ENCODE results near the gene PABPN1. TPM values are rescaled to one million over a fixed set of nuclear protein-coding genes. Genes with fewer than 3 reads are reported as not detected.

PABPN1 gene
- total RNA-seq, 2 donors from 2014 or later = 44.8 to 54.9 TPM

DNA sequence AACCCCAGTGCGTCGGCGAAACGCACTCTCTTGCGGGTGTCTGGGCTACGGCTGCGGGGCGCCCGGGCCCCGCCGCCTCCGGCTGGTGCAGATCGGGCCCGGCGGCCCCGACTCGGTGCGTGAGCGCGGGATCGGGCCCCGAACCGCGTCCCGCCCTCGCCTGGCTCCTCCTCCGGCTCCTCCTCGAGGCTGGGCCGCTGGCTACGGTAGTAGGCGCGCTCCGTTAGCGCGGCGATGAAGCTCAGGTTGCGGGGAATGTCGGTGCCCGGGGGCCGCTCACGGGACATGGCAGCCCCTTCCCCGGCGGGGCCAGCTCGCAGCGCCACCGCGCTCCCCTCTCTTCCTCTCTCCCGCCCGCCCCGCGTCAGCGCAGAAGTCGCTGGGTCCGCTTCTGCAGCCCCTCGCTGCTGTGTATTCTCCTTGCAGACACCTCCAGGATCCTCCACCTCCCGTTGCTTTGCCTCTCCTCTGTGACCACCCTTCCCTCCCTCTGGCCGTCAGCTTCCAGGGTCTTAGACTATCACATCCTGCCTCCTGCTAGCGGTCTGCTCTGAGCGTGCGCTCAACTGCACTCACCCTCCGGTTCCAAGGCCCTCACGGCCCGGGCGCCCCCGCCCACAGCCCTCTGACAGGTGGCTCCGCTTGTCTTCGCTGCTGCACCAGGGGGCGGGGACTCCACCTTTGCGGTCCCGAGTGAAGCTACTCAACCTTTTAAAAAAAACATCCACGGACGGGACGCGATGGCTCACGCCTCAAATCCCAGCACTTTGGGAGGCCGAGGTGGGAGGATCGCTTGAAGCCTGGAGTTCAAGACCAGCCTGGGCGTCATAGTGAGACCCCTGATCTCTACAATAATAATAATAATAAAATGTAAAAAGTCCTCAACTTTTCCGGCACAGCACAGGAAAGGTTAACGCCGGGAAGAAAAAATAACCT is 18.7 kb upstream of the PABPN1 start, which contains the start of gene PPP1R3E:
Gene PPP1R3E (minus strand): TSS at position 570 of the 936 bp plus-strand sequence. CDS start 283 bp downstream, at position 287.
- Histone ChIP-seq H3K27me3 (replicated peaks; ENCODE audit: insufficient read depth) (no peaks in the 10 kb centered on the region), H3K36me3 (no peaks in the 10 kb centered on the region), H3K4me1 (ENCODE audit: control insufficient read depth in 1 of 2, low read depth in 2 of 2) (peaks cover 16 to 39% of the 10 kb centered on the region in 2 donors), H3K9me3 (no peaks in the 10 kb centered on the region), H3K27ac (peak within 1 kb of the TSS; percentile 96 to 98), H3K4me3 (peak within 1 kb of the TSS; percentile 80)
- ATAC-seq (ENCODE audit: insufficient number of reproducible peaks, low FRiP score, low read depth) (peak; percentile 13), DNase-seq (ENCODE audit: low spot score) (no peak)
- TF ChIP-seq, protein P1, sequence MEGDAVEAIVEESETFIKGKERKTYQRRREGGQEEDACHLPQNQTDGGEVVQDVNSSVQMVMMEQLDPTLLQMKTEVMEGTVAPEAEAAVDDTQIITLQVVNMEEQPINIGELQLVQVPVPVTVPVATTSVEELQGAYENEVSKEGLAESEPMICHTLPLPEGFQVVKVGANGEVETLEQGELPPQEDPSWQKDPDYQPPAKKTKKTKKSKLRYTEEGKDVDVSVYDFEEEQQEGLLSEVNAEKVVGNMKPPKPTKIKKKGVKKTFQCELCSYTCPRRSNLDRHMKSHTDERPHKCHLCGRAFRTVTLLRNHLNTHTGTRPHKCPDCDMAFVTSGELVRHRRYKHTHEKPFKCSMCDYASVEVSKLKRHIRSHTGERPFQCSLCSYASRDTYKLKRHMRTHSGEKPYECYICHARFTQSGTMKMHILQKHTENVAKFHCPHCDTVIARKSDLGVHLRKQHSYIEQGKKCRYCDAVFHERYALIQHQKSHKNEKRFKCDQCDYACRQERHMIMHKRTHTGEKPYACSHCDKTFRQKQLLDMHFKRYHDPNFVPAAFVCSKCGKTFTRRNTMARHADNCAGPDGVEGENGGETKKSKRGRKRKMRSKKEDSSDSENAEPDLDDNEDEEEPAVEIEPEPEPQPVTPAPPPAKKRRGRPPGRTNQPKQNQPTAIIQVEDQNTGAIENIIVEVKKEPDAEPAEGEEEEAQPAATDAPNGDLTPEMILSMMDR (IDR thresholded peaks at IDR 0.05) = no peak

DNA sequence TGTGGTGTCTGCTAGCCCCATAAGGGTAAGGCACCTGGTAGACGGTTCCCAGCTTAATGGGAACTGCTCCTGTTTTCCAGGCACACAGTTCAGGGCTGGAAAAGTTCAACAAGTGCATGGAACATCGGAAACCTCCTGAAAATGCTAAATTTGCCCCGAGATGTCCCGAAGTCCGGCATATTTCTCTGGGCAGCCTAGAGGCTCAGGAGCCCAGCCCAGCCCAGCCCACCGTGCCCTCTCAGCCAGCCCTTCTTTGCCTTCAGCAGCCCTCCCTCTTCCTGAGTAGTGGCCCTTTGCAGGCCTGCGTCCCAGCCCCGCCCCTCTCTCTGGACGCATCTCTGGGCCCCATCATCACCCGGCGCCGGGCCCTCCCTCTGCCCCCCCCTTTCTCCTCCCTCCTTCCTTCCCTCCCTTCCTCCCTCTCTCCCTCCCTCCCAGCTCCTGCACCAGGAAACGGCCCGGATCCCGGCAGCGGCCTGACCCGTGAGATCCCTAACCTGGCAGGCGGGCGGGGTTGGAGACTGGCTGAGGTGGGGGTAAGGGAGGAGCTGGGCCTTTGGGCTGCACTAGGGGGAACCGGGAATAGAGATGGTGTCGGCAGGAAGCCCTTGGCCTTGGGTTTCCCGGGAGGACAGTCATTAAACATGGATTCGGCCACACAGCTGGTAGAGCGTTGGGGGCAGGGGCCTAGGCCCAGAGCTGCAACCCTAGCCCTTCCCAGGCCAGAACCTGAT is 14.7 kb upstream of the PABPN1 start, which contains the start of gene BCL2L2:
Gene BCL2L2 (plus strand): TSS at position 422 of the 734 bp plus-strand sequence. CDS start 935 bp downstream, outside the sequence.
- H3K27me3 ChIP-seq (replicated peaks; ENCODE audit: insufficient read depth) = no peaks in the 10 kb centered on the region
- peak; percentile 77 for DNase-seq (ENCODE audit: low spot score)
- H3K4me3 ChIP-seq = peak within 1 kb of the TSS; percentile 82
- TF ChIP-seq, protein P1 (IDR thresholded peaks at IDR 0.05) = no peak
- peaks cover 10% of the 10 kb centered on the region for H3K36me3 ChIP-seq
- ATAC-seq (ENCODE audit: insufficient number of reproducible peaks, low FRiP score, low read depth) = peak; percentile 54
- H3K4me1 ChIP-seq (ENCODE audit: control insufficient read depth in 1 of 2, low read depth in 2 of 2) = peaks cover 22 to 47% of the 10 kb centered on the region in 2 donors
- H3K9me3 ChIP-seq = no peaks in the 10 kb centered on the region
- peak within 1 kb of the TSS; percentile 86 to 95 for H3K27ac ChIP-seq

DNA sequence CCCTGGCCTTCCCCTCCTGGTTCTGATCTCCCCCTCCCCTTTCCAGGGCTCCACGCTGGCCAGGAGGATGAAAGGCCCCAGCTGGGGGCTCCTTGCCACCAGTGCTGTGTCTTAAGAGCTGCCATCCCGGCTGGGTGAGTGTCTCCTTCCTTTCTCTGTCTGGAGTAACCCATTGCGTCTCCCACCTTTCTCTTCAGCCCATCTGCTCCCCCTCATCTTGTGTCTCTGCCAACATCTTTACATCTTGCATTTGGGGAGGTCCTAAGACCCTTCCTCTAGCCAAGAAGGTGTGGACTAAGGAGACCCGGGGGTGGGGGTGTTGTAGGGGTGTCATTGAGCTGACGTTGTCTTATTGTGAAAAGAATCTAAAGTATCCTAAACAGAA is 14.1 kb upstream of the PABPN1 start:
- H3K27ac ChIP-seq = peak overlapping the region; percentile 86 to 95
- H3K4me1 ChIP-seq (ENCODE audit: control insufficient read depth in 1 of 2, low read depth in 2 of 2) = peaks cover 22 to 47% of the 10 kb centered on the region in 2 donors
- DNase-seq (ENCODE audit: low spot score) (no peak), ATAC-seq (ENCODE audit: insufficient number of reproducible peaks, low FRiP score, low read depth) (no peak)
- peaks cover 15% of the 10 kb centered on the region for H3K36me3 ChIP-seq
- no peaks in the 10 kb centered on the region for H3K9me3 ChIP-seq
- no peaks in the 10 kb centered on the region for H3K27me3 ChIP-seq (replicated peaks; ENCODE audit: insufficient read depth)
- peak overlapping the region; percentile 82 for H3K4me3 ChIP-seq
- TF ChIP-seq, protein P1 (IDR thresholded peaks at IDR 0.05) = no peak

DNA sequence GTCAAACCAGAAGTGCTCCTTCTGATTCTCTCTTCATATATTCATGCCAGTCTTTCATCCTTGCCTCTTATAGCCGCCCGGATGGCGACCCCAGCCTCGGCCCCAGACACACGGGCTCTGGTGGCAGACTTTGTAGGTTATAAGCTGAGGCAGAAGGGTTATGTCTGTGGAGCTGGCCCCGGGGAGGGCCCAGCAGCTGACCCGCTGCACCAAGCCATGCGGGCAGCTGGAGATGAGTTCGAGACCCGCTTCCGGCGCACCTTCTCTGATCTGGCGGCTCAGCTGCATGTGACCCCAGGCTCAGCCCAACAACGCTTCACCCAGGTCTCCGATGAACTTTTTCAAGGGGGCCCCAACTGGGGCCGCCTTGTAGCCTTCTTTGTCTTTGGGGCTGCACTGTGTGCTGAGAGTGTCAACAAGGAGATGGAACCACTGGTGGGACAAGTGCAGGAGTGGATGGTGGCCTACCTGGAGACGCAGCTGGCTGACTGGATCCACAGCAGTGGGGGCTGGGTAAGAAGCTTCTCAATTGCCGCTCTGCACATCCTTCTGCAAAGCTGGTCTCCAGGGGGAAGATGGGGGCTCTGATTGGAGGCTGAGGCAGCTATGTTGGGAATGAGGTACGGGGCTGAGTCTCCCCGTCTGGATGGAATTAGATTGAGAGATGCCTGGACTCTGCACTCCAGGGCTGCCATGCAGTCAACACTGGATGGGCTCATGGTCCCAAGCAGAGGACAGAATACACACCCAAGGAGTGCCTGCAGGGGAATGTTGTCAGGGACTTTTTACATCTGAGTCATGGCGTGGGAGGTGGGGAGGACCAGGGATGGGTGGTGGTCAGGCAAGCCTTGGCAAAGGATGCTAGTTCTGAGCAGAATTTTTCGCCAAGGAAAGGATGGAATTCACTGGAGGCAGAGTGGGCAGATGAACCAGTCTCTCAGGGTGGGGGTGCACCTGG is 13.3 kb upstream of the PABPN1 start:
- Histone ChIP-seq H3K27ac (peak overlapping the region; percentile 86 to 95), H3K4me3 (peak overlapping the region; percentile 82), H3K27me3 (replicated peaks; ENCODE audit: insufficient read depth) (no peaks in the 10 kb centered on the region), H3K36me3 (peaks cover 16% of the 10 kb centered on the region), H3K9me3 (no peaks in the 10 kb centered on the region), H3K4me1 (ENCODE audit: control insufficient read depth in 1 of 2, low read depth in 2 of 2) (peaks cover 22 to 43% of the 10 kb centered on the region in 2 donors)
- ATAC-seq (ENCODE audit: insufficient number of reproducible peaks, low FRiP score, low read depth) = no peak
- TF ChIP-seq, protein P1 (IDR thresholded peaks at IDR 0.05) = no peak
- no peak for DNase-seq (ENCODE audit: low spot score)
